Keratinocyte (primary cell): Measurements from ENCODE around the gene LRRC27. TPM values are rescaled to one million over a fixed set of nuclear protein-coding genes. Genes with fewer than 3 reads are reported as not detected.
"Not testable (repeated sequence)": the region's sequence is repeated elsewhere in the genome, so short reads cannot be mapped to it uniquely, and the experiment has no call there.

ENCODE experiments used
- DNase-seq: peaks from one replicate; pipeline ENCODE4 v3.0.0-alpha.2; 2011; ENCODE audit warnings: low read depth, missing footprints, low spot score
- FAIRE-seq: peaks from 2 replicates; lab custom pipeline; 2011; peaks lifted over from hg19 to GRCh38; lab: Jason Lieb, UNC
- H2AFZ ChIP-seq: 2 replicates; pipeline ENCODE4 v1.6.0; 2012; ENCODE audit warnings: low read length, control low read depth, inconsistent platforms; ENCODE audit not compliant: control insufficient read depth
- H3K27ac ChIP-seq: 2 replicates; pipeline ENCODE4 v1.5.1; 2011; ENCODE audit warnings: low read length; ENCODE audit not compliant: control insufficient read depth, insufficient read depth
- H3K27me3 ChIP-seq: 3 replicates; pipeline ENCODE4 v1.6.0; 2011; ENCODE audit warnings: low read length; ENCODE audit not compliant: control insufficient read depth, insufficient read depth; ENCODE audit errors: extremely low read depth
- H3K36me3 ChIP-seq, 2 experiments: 2 replicates in 1 of 2; 3 replicates in 1 of 2; pipeline ENCODE4 v1.5.1; 2011; ENCODE audit warnings: low read length in 2 of 2, mild to moderate bottlenecking in 1 of 2; ENCODE audit not compliant: control insufficient read depth in 2 of 2, insufficient read depth in 2 of 2; ENCODE audit errors: extremely low read depth in 1 of 2
- H3K4me1 ChIP-seq: 3 replicates; pipeline ENCODE4 v1.5.1; 2011; ENCODE audit warnings: low read length; ENCODE audit not compliant: control insufficient read depth, insufficient read depth; ENCODE audit errors: extremely low read depth
- H3K4me2 ChIP-seq: 3 replicates; pipeline ENCODE4 v1.6.0; 2011; ENCODE audit warnings: low read depth, low read length; ENCODE audit not compliant: control insufficient read depth, insufficient read depth; ENCODE audit errors: extremely low read depth
- H3K4me3 ChIP-seq, 3 experiments: fragments of 200-600 bp in 1 of 3; sonication (generic) in 1 of 3; 2 replicates in 2 of 3; 3 replicates in 1 of 3; pipeline ENCODE4 v1.5.1; 2011 to 2016; ENCODE audit warnings: low read length in 3 of 3, mild to moderate bottlenecking in 3 of 3, control low read depth in 2 of 3, inconsistent platforms in 1 of 3, low read depth in 1 of 3, mixed read lengths in 1 of 3, mixed run types in 1 of 3, moderate library complexity in 1 of 3; ENCODE audit not compliant: control insufficient read depth in 2 of 3, insufficient read depth in 2 of 3; ENCODE audit errors: extremely low read depth in 1 of 3
- H3K79me2 ChIP-seq: 2 replicates; pipeline ENCODE4 v1.6.0; 2012; ENCODE audit warnings: low read length; ENCODE audit not compliant: control insufficient read depth, insufficient read depth
- H3K9ac ChIP-seq: 3 replicates; pipeline ENCODE4 v1.6.0; 2011; ENCODE audit warnings: low read length; ENCODE audit not compliant: control insufficient read depth, insufficient read depth; ENCODE audit errors: extremely low read depth
- H3K9me1 ChIP-seq: 3 replicates; pipeline ENCODE4 v1.6.0; 2011; ENCODE audit warnings: low read length; ENCODE audit not compliant: control insufficient read depth, insufficient read depth; ENCODE audit errors: extremely low read depth
- H3K9me3 ChIP-seq: 2 replicates; pipeline ENCODE4 v1.5.1; 2012; ENCODE audit warnings: low read depth, low read length; ENCODE audit not compliant: control insufficient read depth
- H4K20me1 ChIP-seq: 3 replicates; pipeline ENCODE4 v1.6.0; 2011; ENCODE audit warnings: low read length; ENCODE audit not compliant: control insufficient read depth, insufficient read depth; ENCODE audit errors: extremely low read depth
- EZH2 ChIP-seq: IDR thresholded peaks from one replicate; pipeline ENCODE4 v1.6.1; 2012; ENCODE audit warnings: inconsistent platforms, mild to moderate bottlenecking, low read length, moderate library complexity
- dilution Hi-C: fragments of 300-500 bp; cut with MboI; formaldehyde crosslinking; loops from one replicate; pipeline ENCODE4 v1.7.0; 2020; ENCODE audit warnings: low sequenced_read_pairs; ENCODE audit not compliant: extremely low pct_ligation_motif_present
- polyA plus RNA-seq, 5 experiments: library from polyadenylated mRNA; depleted of rRNA in 3 of 5; stranded (reverse) in 3 of 5; stranded (forward) in 1 of 5; unstranded in 1 of 5; fragments of >200 nt; gene quantifications; 1 replicate in 1 of 5; 2 replicates in 3 of 5; 3 replicates in 1 of 5; pipeline versions ENCODE4 v1.2.1 to v1.2.3, GENCODE V29; 2011 to 2012; ENCODE audit warnings: missing spikeins in 2 of 5, low read depth in 1 of 5, low replicate concordance in 1 of 5
- TF ChIP-seq, protein P1 (sequence below), 3 experiments: IDR thresholded peaks in 1 of 3; conservative IDR thresholded peaks in 1 of 3; optimal IDR thresholded peaks in 1 of 3; 2 replicates in 2 of 3; 3 replicates in 1 of 3; pipeline versions ENCODE3 to v1.5.1; 2011; ENCODE audit warnings: low read length in 3 of 3, mild to moderate bottlenecking in 3 of 3, moderate library complexity in 2 of 3, control low read depth in 1 of 3, inconsistent platforms in 1 of 3; ENCODE audit not compliant: insufficient read depth in 2 of 3; ENCODE audit errors: extremely low read depth in 1 of 3

Gene LRRC27
- polyA plus RNA-seq, 1 donor (not counting 4 experiments of a cell fraction or from before 2014, with no cell fraction given), result 3.0 TPM

- H3K36me3 ChIP-seq, H3K4me3 ChIP-seq, dilution Hi-C loops, H3K9ac ChIP-seq, FAIRE-seq, H3K27ac ChIP-seq, H3K9me1 ChIP-seq, H3K4me2 ChIP-seq, H4K20me1 ChIP-seq, H3K4me1 ChIP-seq, H3K9me3 ChIP-seq, H2AFZ ChIP-seq, H3K27me3 ChIP-seq, DNase-seq, H3K79me2 ChIP-seq: not testable (repeated sequence)
- TF ChIP-seq, protein P1, sequence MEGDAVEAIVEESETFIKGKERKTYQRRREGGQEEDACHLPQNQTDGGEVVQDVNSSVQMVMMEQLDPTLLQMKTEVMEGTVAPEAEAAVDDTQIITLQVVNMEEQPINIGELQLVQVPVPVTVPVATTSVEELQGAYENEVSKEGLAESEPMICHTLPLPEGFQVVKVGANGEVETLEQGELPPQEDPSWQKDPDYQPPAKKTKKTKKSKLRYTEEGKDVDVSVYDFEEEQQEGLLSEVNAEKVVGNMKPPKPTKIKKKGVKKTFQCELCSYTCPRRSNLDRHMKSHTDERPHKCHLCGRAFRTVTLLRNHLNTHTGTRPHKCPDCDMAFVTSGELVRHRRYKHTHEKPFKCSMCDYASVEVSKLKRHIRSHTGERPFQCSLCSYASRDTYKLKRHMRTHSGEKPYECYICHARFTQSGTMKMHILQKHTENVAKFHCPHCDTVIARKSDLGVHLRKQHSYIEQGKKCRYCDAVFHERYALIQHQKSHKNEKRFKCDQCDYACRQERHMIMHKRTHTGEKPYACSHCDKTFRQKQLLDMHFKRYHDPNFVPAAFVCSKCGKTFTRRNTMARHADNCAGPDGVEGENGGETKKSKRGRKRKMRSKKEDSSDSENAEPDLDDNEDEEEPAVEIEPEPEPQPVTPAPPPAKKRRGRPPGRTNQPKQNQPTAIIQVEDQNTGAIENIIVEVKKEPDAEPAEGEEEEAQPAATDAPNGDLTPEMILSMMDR (optimal IDR thresholded peaks at IDR 0.05 in 1 of 3, IDR thresholded peaks at IDR 0.05 in 1 of 3, conservative IDR thresholded peaks at IDR 0.05 in 1 of 3; ENCODE audit: extremely low read depth in 1 of 3, insufficient read depth in 2 of 3, low read length in 3 of 3), result peak; percentile 61 to 86 (median 81)
Observed at GRCh38 chr10:132352462-132353308, 20.7 kb downstream of the LRRC27 start.

- dilution Hi-C loops, result no loop called here
- no peaks in the 10 kb centered on the region for H3K4me1 ChIP-seq
- H3K9me3 ChIP-seq, result no peaks in the 10 kb centered on the region
- no peaks in the 10 kb centered on the region for H3K9me1 ChIP-seq
- TF ChIP-seq, protein P1 (optimal IDR thresholded peaks at IDR 0.05 in 1 of 3, IDR thresholded peaks at IDR 0.05 in 1 of 3, conservative IDR thresholded peaks at IDR 0.05 in 1 of 3; ENCODE audit: extremely low read depth in 1 of 3, insufficient read depth in 2 of 3, low read length in 3 of 3), result no peak
- TF ChIP-seq EZH2, result no peak
- H3K27me3 ChIP-seq, result no peaks in the 10 kb centered on the region
- H3K4me3 ChIP-seq, result no peak overlapping the region
- no peak overlapping the region for H3K4me2 ChIP-seq
- no peaks in the 10 kb centered on the region for H4K20me1 ChIP-seq
- DNase-seq, result no peak
- H3K36me3 ChIP-seq, result peaks cover 0 to 1% of the 10 kb centered on the region in 2 experiments
- H2AFZ ChIP-seq, result no peak overlapping the region
- H3K9ac ChIP-seq, result no peak overlapping the region
- no peak for FAIRE-seq
- no peak overlapping the region for H3K27ac ChIP-seq
- no peaks in the 10 kb centered on the region for H3K79me2 ChIP-seq
Observed at GRCh38 chr10:132353456-132354355, 21.7 kb downstream of the LRRC27 start.
